Activated T-cell treated with anti-CD3 and anti-CD28 coated beads, Interleukin-2, amount 50 U/mL, for 24 hours (primary cell): ENCODE data around the gene TLR5.

Experiments used
- DNase-seq: peaks from one replicate; pipeline ENCODE4 v3.0.0-alpha.2; 2020
- H3K27ac Mint-ChIP-seq: 2 replicates; pipeline ENCODE4 v1.8.0; 2020; ENCODE audit warnings: mild to moderate bottlenecking, mixed read lengths
- H3K27me3 Mint-ChIP-seq: 2 replicates; pipeline ENCODE4 v1.8.0; 2020; ENCODE audit warnings: mixed read lengths
- H3K36me3 Mint-ChIP-seq: 2 replicates; pipeline ENCODE4 v1.8.0; 2020; ENCODE audit warnings: low read depth, mixed read lengths
- H3K4me1 Mint-ChIP-seq: 2 replicates; pipeline ENCODE4 v1.8.0; 2020; ENCODE audit warnings: low read depth, mixed read lengths
- H3K4me3 Mint-ChIP-seq: 2 replicates; pipeline ENCODE4 v1.8.0; 2020; ENCODE audit warnings: mild to moderate bottlenecking, moderate library complexity, mixed read lengths
- H3K9me3 Mint-ChIP-seq: 2 replicates; pipeline ENCODE4 v1.8.0; 2020; ENCODE audit warnings: mixed read lengths

TLR5 gene

DNA sequence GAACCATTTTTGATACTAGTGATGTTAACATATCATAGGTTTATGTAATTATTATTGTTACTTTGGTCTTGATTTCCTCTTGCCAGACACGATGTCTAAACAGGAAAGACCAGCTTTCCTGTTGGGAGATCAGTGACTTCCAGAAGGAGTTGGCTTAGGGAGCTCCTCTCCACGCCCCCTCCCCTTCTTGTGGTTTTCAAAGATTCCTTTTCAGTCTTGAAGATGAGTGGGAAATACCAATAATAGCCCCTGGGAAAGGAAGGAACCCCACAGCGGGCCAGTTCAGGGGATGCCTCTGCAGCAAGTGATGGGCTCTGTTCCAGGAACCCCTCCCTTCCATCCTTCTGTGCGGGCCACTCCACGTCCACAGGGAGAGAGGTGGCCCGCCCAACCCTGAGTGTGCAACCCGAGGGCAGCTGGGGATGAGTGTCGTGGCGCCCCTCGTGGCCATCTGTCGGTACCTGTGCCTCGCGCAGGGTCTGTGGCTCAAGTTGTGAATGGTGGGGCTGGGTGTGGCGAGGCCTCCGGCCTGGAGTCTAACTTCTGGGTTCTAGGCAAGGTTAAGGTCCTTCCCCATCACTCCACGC lies 65.7 kb downstream of the TLR5 start:
- peaks cover 18% of the 10 kb centered on the region for H3K27me3 Mint-ChIP-seq

DNA sequence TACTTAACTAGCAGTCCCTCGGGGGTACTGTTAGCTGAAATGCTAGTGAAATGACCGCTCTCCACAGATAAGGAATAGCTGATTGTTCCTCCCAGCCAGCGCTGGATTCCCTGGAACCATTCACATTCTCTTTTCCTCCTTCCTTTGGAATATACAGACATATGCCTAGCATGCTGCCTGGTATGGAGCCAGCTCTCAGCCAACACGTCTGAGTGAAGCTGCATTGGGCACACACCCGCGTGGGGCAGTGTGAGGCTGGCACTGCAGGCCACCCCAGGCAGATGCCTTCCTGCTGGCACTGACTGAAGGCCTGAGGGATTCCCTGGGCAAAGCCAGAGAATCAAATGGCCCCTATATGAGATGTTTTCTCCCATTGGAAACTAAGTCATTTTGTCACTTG lies 66.7 kb downstream of the TLR5 start:
- Mint-ChIP-seq H3K27me3 (peaks cover 19% of the 10 kb centered on the region), H3K9me3 (no peaks in the 10 kb centered on the region), H3K4me3 (no peak overlapping the region), H3K36me3 (no peaks in the 10 kb centered on the region), H3K4me1 (peaks cover 3% of the 10 kb centered on the region), H3K27ac (no peak overlapping the region)
- DNase-seq = no peak

More for the DNA sequence above, 65.7 kb downstream of the TLR5 start:
- no peaks in the 10 kb centered on the region for H3K9me3 Mint-ChIP-seq
- no peak for DNase-seq
- H3K27ac Mint-ChIP-seq = no peak overlapping the region
- peaks cover 3% of the 10 kb centered on the region for H3K4me1 Mint-ChIP-seq
- H3K4me3 Mint-ChIP-seq = no peak overlapping the region
- no peaks in the 10 kb centered on the region for H3K36me3 Mint-ChIP-seq

DNA sequence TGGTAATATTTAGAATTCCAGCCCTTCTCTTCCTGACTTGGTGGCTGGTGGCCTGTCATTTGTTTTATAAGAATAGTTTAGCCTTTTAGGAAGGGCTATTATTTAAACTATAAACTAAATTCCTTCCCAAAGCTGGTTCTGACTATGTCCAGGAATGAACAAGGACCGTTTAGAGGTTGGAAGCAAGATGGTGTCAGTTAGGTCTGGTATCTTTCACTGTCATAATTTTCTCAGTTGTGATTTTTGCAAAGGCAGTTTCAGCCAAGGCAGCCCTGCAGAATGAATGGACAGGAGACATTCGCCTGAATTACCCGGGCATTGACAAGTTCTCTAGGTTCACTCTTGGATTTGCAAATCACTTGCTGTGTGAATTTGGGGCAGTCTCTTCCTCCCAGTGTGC lies 67.2 kb downstream of the TLR5 start:
- Mint-ChIP-seq H3K36me3 (no peaks in the 10 kb centered on the region), H3K4me1 (no peaks in the 10 kb centered on the region), H3K27ac (no peak overlapping the region), H3K27me3 (peaks cover 19% of the 10 kb centered on the region), H3K4me3 (no peak overlapping the region), H3K9me3 (no peaks in the 10 kb centered on the region)
- no peak for DNase-seq

DNA sequence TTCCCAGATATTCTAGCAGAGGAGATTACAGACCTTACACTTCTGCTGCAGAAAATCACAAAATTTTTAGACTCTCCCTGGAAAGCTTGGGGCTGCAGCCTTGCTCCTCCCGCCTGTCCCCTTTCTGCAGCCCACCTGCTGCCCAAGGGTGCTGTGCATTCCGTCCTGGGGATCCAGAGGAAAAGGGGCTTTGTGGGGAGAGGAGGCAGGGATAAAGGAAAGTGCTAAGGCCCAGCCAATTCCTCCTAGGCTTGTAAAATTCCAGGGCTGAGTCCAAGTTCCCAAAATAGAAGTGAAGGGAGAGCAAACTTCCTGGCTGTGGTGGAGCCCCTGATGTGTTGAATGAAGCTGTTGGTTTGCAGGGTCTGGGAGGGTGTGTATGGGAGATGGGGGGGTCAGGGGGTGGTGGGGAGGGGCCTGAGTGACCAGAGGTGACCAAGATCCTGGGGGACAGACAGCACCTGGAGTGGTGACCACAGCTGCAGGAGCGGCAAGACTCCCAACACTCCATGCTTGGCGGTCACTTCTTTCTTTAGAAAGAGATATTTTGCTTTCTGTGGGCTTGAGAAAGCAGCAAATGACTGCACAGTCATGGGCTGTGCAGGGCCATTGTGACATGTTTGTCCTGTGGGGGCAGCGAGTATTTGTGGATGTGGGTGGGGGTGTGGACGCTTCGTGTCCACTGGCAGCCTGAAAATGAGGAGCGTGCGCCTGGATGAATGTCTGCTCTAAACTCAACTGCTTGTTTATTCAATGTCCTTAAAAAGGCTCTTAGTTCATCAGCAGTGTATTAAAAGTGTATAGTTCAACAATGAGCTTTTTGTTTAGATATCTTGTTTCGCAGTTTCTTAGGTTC lies 68.4 kb downstream of the TLR5 start:
- DNase-seq = no peak
- peaks cover 19% of the 10 kb centered on the region for H3K27me3 Mint-ChIP-seq
- no peaks in the 10 kb centered on the region for H3K9me3 Mint-ChIP-seq
- no peak overlapping the region for H3K27ac Mint-ChIP-seq
- H3K4me3 Mint-ChIP-seq = no peak overlapping the region
- H3K4me1 Mint-ChIP-seq = no peaks in the 10 kb centered on the region
- no peaks in the 10 kb centered on the region for H3K36me3 Mint-ChIP-seq

DNA sequence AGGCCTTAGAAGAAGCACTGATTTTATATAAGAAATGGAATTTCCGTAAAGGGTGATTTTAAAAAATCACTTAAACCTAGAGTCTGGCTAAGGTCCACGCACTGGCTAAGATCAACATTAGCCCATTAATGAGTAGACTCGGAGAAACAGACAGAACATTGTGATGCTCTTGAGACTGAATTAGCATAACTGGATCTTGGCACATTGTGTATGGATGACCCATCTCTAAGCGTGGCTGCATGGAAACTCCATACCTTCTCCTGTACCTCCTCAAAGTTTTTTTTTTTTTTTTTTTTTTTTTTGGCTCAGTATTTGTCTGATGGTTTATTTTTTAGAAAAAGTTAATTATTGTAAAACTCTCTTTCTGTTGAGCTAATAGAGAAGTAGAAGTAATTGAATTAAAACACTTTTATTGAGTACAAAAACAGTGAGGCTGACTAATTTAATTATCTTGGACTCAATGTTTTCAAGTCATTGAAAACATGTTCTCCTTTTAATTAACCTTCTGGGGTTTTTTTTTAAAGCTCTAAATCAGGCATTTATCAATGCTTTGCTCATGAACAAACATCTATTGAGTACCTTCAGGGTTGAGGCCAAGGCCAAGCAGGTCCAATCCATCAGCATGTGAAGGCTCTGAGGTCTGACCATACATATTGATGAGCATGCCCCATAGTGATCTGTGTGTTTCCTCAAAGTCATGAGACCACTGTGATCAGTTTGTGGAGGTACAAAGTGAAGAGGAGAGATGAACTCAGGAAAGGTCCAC lies 74.0 kb downstream of the TLR5 start:
- H3K27me3 Mint-ChIP-seq = peaks cover 9% of the 10 kb centered on the region
- H3K27ac Mint-ChIP-seq = no peak overlapping the region
- H3K4me3 Mint-ChIP-seq = no peak overlapping the region
- no peaks in the 10 kb centered on the region for H3K9me3 Mint-ChIP-seq
- no peak for DNase-seq
- H3K4me1 Mint-ChIP-seq = no peaks in the 10 kb centered on the region
- no peaks in the 10 kb centered on the region for H3K36me3 Mint-ChIP-seq

DNA sequence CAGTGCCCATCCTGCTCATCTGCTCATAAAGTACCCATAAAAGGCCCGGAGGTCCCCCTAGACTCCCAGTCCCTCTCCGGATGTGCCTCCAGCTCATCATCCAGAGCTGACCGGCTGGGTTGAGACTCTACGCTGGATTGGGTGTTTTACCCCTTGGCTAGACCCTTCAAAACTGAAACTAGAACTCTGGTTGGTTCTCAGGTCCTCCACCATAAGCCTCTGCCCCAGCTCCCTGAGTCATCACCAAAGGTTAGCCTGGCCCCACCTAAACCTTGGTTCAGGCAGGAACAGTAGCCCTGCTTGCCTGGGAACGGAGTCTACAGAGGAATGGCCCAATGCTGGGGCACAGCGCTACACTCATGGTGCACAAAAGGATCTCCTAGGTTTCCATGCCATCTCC lies 75.1 kb downstream of the TLR5 start:
- H3K9me3 Mint-ChIP-seq = no peaks in the 10 kb centered on the region
- no peaks in the 10 kb centered on the region for H3K36me3 Mint-ChIP-seq
- DNase-seq = no peak
- H3K4me1 Mint-ChIP-seq = no peaks in the 10 kb centered on the region
- peaks cover 5% of the 10 kb centered on the region for H3K27me3 Mint-ChIP-seq
- H3K27ac Mint-ChIP-seq = no peak overlapping the region
- no peak overlapping the region for H3K4me3 Mint-ChIP-seq

DNA sequence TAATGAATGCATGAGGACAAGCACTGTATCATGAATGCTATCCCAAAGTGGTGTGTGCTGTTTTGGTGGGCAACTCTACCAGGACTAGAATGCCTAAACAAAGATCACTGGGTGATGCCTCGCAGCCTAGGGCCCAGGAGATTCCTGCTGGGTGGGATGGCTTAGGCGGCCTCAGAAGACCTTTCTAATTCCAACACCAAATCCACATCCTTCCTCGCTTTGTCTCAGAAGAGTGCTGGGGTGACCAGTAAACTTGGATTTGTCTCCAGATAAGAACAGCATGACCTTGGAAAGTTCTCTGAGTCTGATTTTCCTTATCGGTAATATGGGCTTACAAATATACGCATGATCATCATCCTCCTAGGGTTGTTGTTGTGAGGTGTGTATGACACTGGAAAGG lies 76.6 kb downstream of the TLR5 start:
- Mint-ChIP-seq H3K27me3 (no peaks in the 10 kb centered on the region), H3K27ac (no peak overlapping the region), H3K4me3 (no peak overlapping the region), H3K36me3 (no peaks in the 10 kb centered on the region), H3K9me3 (no peaks in the 10 kb centered on the region), H3K4me1 (no peaks in the 10 kb centered on the region)
- DNase-seq = no peak

DNA sequence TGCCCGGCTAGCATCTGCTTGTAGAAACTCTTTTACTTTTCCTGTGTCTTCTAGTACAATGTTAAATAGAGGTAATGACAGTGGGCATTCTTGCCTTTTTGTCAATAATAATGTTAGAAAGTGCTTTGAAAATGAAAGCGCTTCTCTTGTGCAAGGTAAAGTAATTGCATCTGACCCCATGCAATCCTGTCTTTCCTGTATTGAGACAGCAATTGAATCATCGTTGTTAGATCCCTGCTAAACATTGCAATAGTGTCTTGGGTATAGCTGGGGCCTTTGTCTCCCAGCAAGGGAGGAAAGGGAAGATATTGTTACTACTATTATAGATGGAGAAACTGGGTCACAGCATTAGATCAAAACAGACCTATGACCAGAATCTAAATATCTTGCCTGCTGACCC lies 80.9 kb downstream of the TLR5 start:
- H3K27me3 Mint-ChIP-seq = no peaks in the 10 kb centered on the region
- H3K4me1 Mint-ChIP-seq = no peaks in the 10 kb centered on the region
- no peak for DNase-seq
- no peak overlapping the region for H3K27ac Mint-ChIP-seq
- no peak overlapping the region for H3K4me3 Mint-ChIP-seq
- no peaks in the 10 kb centered on the region for H3K9me3 Mint-ChIP-seq
- H3K36me3 Mint-ChIP-seq = no peaks in the 10 kb centered on the region

DNA sequence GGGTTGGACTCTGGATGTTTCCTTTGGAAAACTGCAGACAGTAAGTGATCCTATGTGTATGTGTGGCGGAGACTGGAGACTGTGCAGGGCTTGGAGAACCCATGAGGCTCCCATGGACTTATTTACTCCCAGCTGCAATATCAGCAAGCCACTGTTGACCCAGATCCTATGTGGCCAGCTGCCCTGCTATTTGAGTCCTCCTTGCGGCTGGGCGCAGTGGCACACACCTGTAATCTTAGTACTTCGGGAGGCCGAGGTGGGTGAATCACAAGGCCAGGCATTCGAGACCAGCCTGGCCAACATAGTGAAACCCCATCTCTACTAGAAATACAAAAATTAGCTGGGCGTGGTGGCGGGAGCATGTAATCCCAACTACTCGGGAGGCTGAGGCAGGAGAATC lies 83.5 kb downstream of the TLR5 start:
- Mint-ChIP-seq H3K4me1 (no peaks in the 10 kb centered on the region), H3K27me3 (no peaks in the 10 kb centered on the region), H3K4me3 (no peak overlapping the region), H3K9me3 (no peaks in the 10 kb centered on the region), H3K36me3 (no peaks in the 10 kb centered on the region), H3K27ac (no peak overlapping the region)
- no peak for DNase-seq
